ENCODE data around the gene HMGCS2.
"Not testable (repeated sequence)": the region's sequence is repeated elsewhere in the genome, so short reads cannot be mapped to it uniquely, and the experiment has no call there.

- not testable (repeated sequence) for TF ChIP-seq CTCF, POLR2A (IDR thresholded peaks at IDR 0.05)
Measured at GRCh38 chr1:119786473-119787050, 17.9 kb upstream of the HMGCS2 start.

All from tibial nerve (tissue), 3 donors.